Pancreas (tissue), 10 donors: ENCODE results near the gene JPH3. TPM values are rescaled to one million over a fixed set of nuclear protein-coding genes. Genes with fewer than 3 reads are reported as not detected.

ENCODE experiments used
- ATAC-seq, 4 donors: fragments of 200-7000 bp; cut with Tn5 transposase; one replicate each; pipeline versions ENCODE4 v1.8.0 to v1.9.1; 2020; ENCODE audit warnings: mild to moderate bottlenecking in 4 of 4, moderate library complexity in 4 of 4
- DNase-seq, 6 donors: peaks; one replicate each; pipeline ENCODE4 v3.0.0-alpha.2; 2020
- FAIRE-seq: peaks from 2 replicates; lab custom pipeline; 2012; peaks lifted over from hg19 to GRCh38; lab: Jason Lieb, UNC
- H3K27ac ChIP-seq, 4 donors: fragments of 200-600 bp; sonication (generic); 1 replicate in 3 of 4; 2 replicates in 1 of 4; pipeline versions ENCODE4 v1.5.0 to v1.8.0; 2020
- H3K27me3 ChIP-seq, 4 donors: fragments of 200-600 bp; one replicate each; pipeline ENCODE4 v1.8.0; 2021
- H3K36me3 ChIP-seq, 3 donors: fragments of 200-600 bp; sonication (generic) in 1 of 3; one replicate each; pipeline versions ENCODE4 v1.5.0 to v1.8.0; 2020 to 2021
- H3K4me1 ChIP-seq, 3 donors: fragments of 200-600 bp; one replicate each; pipeline ENCODE4 v1.8.0; 2021
- H3K4me3 ChIP-seq, 4 donors: fragments of 200-600 bp; sonication (generic) in 2 of 4; one replicate each; pipeline versions ENCODE4 v1.5.0 to v1.8.0; 2020 to 2021
- H3K9me3 ChIP-seq, 4 donors: fragments of 200-600 bp; one replicate each; pipeline ENCODE4 v1.8.0; 2021
- whole genome bisulfite sequencing, 2 donors: extraction: QIAGEN DNeasy Blood & Tissue Kit; methylation state at CpG; one replicate each; pipeline ENCODE4 v1.1.7; 2013; 5-methylcytosine and 5-hydroxymethylcytosine counted together
- intact Hi-C, 3 donors: fragments of 100-400 bp; cut with DNase I; formaldehyde crosslinking; loops; one replicate each; pipeline versions ENCODE4 v1.11.1 to v1.14.2; 2022
- polyA plus RNA-seq, 2 donors: library from polyadenylated mRNA; stranded (reverse); fragments of 200-250 nt; gene quantifications; one replicate each; pipeline ENCODE4 v1.2.3, GENCODE V29; 2013
- total RNA-seq, 6 donors: library from RNA; stranded (reverse); fragmentation: NEBNext Ultra II Directional in 4 of 6; extraction: Animal tissue kit (Norgen Biotek cat#: 25700) in 4 of 6; gene quantifications; one replicate each; pipeline versions ENCODE4 v1.2.1 to v1.2.4, GENCODE V29; 2021 to 2023
- TF ChIP-seq, protein P1 (sequence below), 4 donors: fragments of 200-600 bp; sonication (generic) in 3 of 4; IDR thresholded peaks; one replicate each; pipeline versions ENCODE4 v1.5.0 to v1.8.0; 2021; ENCODE audit warnings: antibody characterized with exemption in 4 of 4
- donor health status: healthy with polysubstance abuse.
- donor health status: DM: no; HTN: no; CAD: no; lungs with moderate emphysema.
- donor health status: DM: no; HTN: no; CAD: no.
- donor health status: control.
- donor health status: control.
- donor health status: Bipolar disorder and iron deficiency.
- donor health status: DM: yes; HTN: yes; CAD: no.
- donor health status: DM: no; HTN: no; CAD: no.
- donor health status: DM: no; HTN: no; CAD: no.
- donor health status: DM: yes; HTN: yes; CAD: no.

The JPH3 gene
- total and polyA plus RNA-seq, 8 donors, result 0.09 to 1.9 (median 0.41) TPM

DNA sequence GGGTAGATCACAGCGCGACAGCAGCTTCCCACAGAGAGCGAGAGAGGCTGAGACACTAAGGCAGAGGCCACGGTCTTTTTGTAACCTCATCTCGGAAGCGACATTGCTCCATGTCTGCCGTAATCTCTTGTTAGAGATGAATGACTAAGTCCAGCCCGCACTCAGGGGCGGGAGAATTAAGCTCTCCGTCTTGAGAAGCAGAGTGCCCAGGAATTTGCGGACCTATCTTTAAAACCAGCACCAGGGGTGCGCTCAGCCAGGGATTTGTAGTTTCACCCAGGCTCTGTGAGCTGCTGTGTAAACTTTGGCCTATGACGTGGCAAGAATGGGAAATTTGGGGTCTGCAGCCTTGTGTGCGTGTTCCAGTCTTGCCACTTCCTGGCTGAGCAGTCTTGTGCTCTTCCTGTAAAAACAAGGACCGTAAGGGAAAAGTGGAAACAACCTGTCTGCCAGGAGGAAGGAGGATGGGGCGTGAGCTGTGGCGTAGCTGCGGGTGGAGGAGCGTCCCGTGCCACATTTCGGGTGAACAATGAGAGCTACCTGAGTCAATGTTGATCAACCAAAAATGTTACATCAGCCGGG is 16.0 kb upstream of the JPH3 start:
- DNase-seq (no peak), FAIRE-seq (no peak), ATAC-seq (no peak)
- 43 to 50% methylated on average over 22 of the region's 22 CpGs for WGBS, 2 donors
- Histone ChIP-seq H3K27ac (no peak overlapping the region), H3K4me3 (no peak overlapping the region), H3K36me3 (no peaks in the 10 kb centered on the region), H3K9me3 (no peaks in the 10 kb centered on the region), H3K27me3 (peaks cover 0 to 4% (median 0%) of the 10 kb centered on the region in 4 donors), H3K4me1 (no peaks in the 10 kb centered on the region)
- TF ChIP-seq, protein P1, sequence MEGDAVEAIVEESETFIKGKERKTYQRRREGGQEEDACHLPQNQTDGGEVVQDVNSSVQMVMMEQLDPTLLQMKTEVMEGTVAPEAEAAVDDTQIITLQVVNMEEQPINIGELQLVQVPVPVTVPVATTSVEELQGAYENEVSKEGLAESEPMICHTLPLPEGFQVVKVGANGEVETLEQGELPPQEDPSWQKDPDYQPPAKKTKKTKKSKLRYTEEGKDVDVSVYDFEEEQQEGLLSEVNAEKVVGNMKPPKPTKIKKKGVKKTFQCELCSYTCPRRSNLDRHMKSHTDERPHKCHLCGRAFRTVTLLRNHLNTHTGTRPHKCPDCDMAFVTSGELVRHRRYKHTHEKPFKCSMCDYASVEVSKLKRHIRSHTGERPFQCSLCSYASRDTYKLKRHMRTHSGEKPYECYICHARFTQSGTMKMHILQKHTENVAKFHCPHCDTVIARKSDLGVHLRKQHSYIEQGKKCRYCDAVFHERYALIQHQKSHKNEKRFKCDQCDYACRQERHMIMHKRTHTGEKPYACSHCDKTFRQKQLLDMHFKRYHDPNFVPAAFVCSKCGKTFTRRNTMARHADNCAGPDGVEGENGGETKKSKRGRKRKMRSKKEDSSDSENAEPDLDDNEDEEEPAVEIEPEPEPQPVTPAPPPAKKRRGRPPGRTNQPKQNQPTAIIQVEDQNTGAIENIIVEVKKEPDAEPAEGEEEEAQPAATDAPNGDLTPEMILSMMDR (IDR thresholded peaks at IDR 0.05), result no peak
- intact Hi-C loops, result loop anchor here in 1 of 3 donors (10.0 kb wide), 1 partner anchor 179 kb away; the partner anchor contains the start of gene KLHDC4

DNA sequence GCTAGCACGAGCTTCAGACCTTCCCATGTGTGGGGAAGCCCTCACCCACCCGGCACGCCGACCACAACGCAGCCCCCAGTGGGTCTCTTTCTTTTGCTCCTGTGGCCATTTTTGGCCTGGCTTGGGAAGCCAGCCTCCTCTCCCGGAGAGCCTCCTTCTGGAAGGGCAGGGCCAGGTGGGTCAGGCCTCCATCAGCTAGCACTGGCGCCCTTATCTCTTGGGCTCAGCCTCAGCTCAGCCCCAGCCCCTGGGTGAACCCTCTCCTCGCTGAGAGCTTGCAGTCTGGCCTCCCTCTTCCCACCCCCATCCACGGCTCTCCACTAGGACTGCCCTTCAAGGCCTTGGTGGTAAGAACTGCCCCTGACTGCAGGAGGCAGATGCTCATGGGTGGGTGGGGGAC is 14.7 kb upstream of the JPH3 start:
- Histone ChIP-seq H3K4me3 (no peak overlapping the region), H3K4me1 (no peaks in the 10 kb centered on the region), H3K9me3 (no peaks in the 10 kb centered on the region), H3K27ac (no peak overlapping the region), H3K36me3 (no peaks in the 10 kb centered on the region), H3K27me3 (peaks cover 0 to 4% (median 0%) of the 10 kb centered on the region in 4 donors)
- FAIRE-seq (no peak), DNase-seq (no peak), ATAC-seq (no peak)
- TF ChIP-seq, protein P1 (IDR thresholded peaks at IDR 0.05), result no peak
- intact Hi-C loops, result loop anchor here in 1 of 3 donors (10.0 kb wide), 1 partner anchor 177 kb away; the partner anchor contains the start of gene KLHDC4
- 61 to 69% methylated on average over 7 to 9 of the region's 9 CpGs for WGBS, 2 donors

DNA sequence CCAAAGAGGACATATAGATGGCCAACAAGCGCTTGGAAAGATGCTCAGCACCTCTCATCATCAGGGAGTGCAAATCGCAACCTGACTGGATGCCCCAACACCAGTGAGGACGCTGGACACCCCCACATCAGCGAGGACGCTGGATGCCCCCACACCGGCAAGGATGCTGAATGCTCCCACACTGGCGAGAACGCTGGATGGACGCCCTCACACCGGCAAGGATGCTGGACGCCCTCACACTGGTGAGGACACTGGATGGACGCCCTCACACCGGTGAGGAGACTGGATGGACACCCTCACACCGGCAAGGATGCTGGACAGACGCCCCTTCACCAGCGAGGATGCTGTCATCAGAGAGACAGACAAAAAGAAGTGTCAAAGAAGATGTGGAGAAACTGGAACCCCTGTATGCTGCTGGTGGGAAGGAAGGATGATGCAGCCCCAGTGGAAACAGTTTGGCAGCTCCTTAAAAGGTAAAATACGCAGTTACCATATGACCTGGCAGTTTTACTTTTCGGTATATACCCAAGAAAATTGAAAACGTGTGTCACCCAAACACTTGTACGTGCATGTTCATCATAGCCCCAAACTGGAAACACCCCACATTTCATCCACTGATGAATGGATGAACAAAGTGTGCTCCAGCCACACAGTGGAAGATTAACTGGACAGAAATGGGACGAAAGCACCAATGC is 10.1 kb upstream of the JPH3 start:
- Histone ChIP-seq H3K4me1 (no peaks in the 10 kb centered on the region), H3K27ac (no peak overlapping the region), H3K4me3 (no peak overlapping the region), H3K9me3 (no peaks in the 10 kb centered on the region), H3K27me3 (peaks cover 0 to 4% (median 0%) of the 10 kb centered on the region in 4 donors), H3K36me3 (no peaks in the 10 kb centered on the region)
- FAIRE-seq, result no peak
- no peak for DNase-seq
- TF ChIP-seq, protein P1 (IDR thresholded peaks at IDR 0.05), result no peak
- intact Hi-C loops, result no loop called here
- ATAC-seq, result no peak
- 50 to 62% methylated on average over 21 of the region's 21 CpGs for WGBS, 2 donors

DNA sequence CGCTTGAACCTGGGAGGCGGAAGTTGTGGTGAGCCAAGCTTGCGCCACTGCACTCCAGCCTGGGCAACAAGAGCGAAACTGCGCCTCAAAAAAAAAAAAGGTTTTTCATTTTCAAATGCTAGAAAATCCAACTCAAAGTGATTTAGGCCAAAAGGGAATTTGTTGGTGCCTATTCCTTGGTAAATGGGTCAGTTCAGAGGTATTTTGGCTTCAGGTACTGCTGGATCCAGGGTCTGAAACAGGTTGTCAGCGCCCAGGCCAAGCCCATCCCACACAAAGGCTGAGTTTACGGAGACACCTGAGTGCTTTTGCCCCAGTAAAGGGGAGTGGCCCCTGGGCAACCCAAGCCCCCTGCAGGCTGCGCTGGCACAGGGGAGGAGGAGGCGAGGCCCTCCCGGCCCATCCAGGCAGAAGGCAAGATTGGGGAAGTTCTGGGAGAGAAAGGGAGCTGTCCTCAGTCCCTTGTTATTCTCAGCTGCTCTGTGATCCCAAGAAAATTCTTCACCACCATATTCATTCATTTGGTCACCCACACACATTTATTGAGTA is 8.5 kb upstream of the JPH3 start:
- TF ChIP-seq, protein P1 (IDR thresholded peaks at IDR 0.05), result no peak
- 86 to 93% methylated on average over 10 of the region's 10 CpGs for WGBS, 2 donors
- ATAC-seq (no peak), FAIRE-seq (no peak), DNase-seq (no peak)
- Histone ChIP-seq H3K9me3 (no peaks in the 10 kb centered on the region), H3K36me3 (no peaks in the 10 kb centered on the region), H3K27ac (no peak overlapping the region), H3K27me3 (peaks cover 0 to 4% (median 0%) of the 10 kb centered on the region in 4 donors), H3K4me1 (no peaks in the 10 kb centered on the region), H3K4me3 (no peak overlapping the region)
- intact Hi-C loops, result no loop called here
